Small intestine (tissue), 16 donors: ENCODE results near the gene NONO. TPM values are rescaled to one million over a fixed set of nuclear protein-coding genes. Genes with fewer than 3 reads are reported as not detected.

Experiments
- DNase-seq, 2 donors: peaks; one replicate each; pipeline versions ENCODE4 v3.0.0 to v3.0.0-alpha.2; 2013
- FAIRE-seq: peaks from 2 replicates; lab custom pipeline; 2012; peaks lifted over from hg19 to GRCh38; lab: Jason Lieb, UNC
- H3K27ac ChIP-seq, 3 donors: one replicate each; pipeline ENCODE4 v1.5.1; 2013; ENCODE audit warnings: low read length in 2 of 3, mild to moderate bottlenecking in 2 of 3, control low read depth in 1 of 3, inconsistent platforms in 1 of 3, low read depth in 1 of 3, moderate library complexity in 1 of 3
- H3K27me3 ChIP-seq, 3 donors: one replicate each; pipeline ENCODE4 v1.6.1; 2013; ENCODE audit warnings: low read length in 3 of 3, inconsistent platforms in 1 of 3; ENCODE audit not compliant: control insufficient read depth in 3 of 3, insufficient read depth in 3 of 3
- H3K36me3 ChIP-seq, 3 donors: one replicate each; pipeline ENCODE4 v1.6.1; 2013; ENCODE audit warnings: low read length in 3 of 3, inconsistent platforms in 1 of 3, low read depth in 1 of 3, mild to moderate bottlenecking in 1 of 3, moderate library complexity in 1 of 3; ENCODE audit not compliant: control insufficient read depth in 3 of 3, insufficient read depth in 2 of 3
- H3K4me1 ChIP-seq, 3 donors: one replicate each; pipeline ENCODE4 v1.6.1; 2013; ENCODE audit warnings: low read length in 2 of 3, inconsistent platforms in 1 of 3, low read depth in 1 of 3, mild to moderate bottlenecking in 1 of 3, moderate library complexity in 1 of 3; ENCODE audit not compliant: control insufficient read depth in 3 of 3, insufficient read depth in 2 of 3
- H3K4me3 ChIP-seq, 3 donors: one replicate each; pipeline ENCODE4 v1.5.1; 2013; ENCODE audit warnings: low read length in 3 of 3, control low read depth in 1 of 3, inconsistent platforms in 1 of 3, low read depth in 1 of 3, mild to moderate bottlenecking in 1 of 3, moderate library complexity in 1 of 3
- H3K9me3 ChIP-seq, 2 donors: one replicate each; pipeline ENCODE4 v1.6.1; 2013; ENCODE audit warnings: low read depth in 1 of 2, low read length in 1 of 2; ENCODE audit not compliant: control insufficient read depth in 2 of 2, insufficient read depth in 1 of 2
- WGBS, 3 donors: extraction: QIAGEN DNeasy Blood & Tissue Kit; methylation state at CpG; one replicate each; pipeline ENCODE4 v1.1.7; 2013; 5-methylcytosine and 5-hydroxymethylcytosine counted together
- long read RNA-seq, 10 donors: transcript quantifications; one replicate each; lab custom pipeline, GENCODE V29; 2026
- polyA plus RNA-seq, 4 donors: library from polyadenylated mRNA; stranded (reverse) in 3 of 4; unstranded in 1 of 4; fragments of 200-250 nt in 3 of 4; fragments of 120-200 nt in 1 of 4; gene quantifications; one replicate each; pipeline versions ENCODE4 v1.2.1 to v1.2.3, GENCODE V29; 2013
- donor health status: healthy with polysubstance abuse.
- donor health status: control.
- donor health status: control.
- donor health status: Bipolar disorder and iron deficiency.
- donor health status: healthy.

NONO gene, protein sequence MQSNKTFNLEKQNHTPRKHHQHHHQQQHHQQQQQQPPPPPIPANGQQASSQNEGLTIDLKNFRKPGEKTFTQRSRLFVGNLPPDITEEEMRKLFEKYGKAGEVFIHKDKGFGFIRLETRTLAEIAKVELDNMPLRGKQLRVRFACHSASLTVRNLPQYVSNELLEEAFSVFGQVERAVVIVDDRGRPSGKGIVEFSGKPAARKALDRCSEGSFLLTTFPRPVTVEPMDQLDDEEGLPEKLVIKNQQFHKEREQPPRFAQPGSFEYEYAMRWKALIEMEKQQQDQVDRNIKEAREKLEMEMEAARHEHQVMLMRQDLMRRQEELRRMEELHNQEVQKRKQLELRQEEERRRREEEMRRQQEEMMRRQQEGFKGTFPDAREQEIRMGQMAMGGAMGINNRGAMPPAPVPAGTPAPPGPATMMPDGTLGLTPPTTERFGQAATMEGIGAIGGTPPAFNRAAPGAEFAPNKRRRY
- polyA plus RNA-seq, result 100 to 1,000 TPM in 3 of 4 donors, 10 to 100 TPM in 1; 82.5 to 345 (median 144) TPM
- long read RNA-seq, donor 1, transcript NONO-202 (11 exons, 2,606 nt), result minor isoform, 6 of 251 reads
- long read RNA-seq, donor 1, transcript NONO-201 (12 exons, 2,713 nt), result major isoform, 96 of 251 reads
- long read RNA-seq, donor 1, partial matches to known transcripts, result 144 of 251 reads
- long read RNA-seq, donor 1, other reads (novel, unspliced or antisense), result 0 of 251 reads
- long read RNA-seq, donor 2, transcript NONO-201 (12 exons, 2,713 nt), result major isoform, 22 of 36 reads
- long read RNA-seq, donor 2, partial matches to known transcripts, result 13 of 36 reads
- long read RNA-seq, donor 2, other reads (novel, unspliced or antisense), result 0 of 36 reads
- long read RNA-seq, donor 3, transcript NONO-201 (12 exons, 2,713 nt), result major isoform, 17 of 77 reads
- long read RNA-seq, donor 3, partial matches to known transcripts, result 59 of 77 reads
- long read RNA-seq, donor 3, other reads (novel, unspliced or antisense), result 0 of 77 reads
- long read RNA-seq, donor 4, transcript NONO-201 (12 exons, 2,713 nt), result major isoform, 6 of 7 reads
- long read RNA-seq, donor 4, partial matches to known transcripts, result 0 of 7 reads
- long read RNA-seq, donor 4, other reads (novel, unspliced or antisense), result 0 of 7 reads
- long read RNA-seq, donor 5, partial matches to known transcripts, result 96 of 102 reads
- long read RNA-seq, donor 5, other reads (novel, unspliced or antisense), result 0 of 102 reads
- long read RNA-seq, donor 6, transcript NONO-201 (12 exons, 2,713 nt), result major isoform, 40 of 75 reads
- long read RNA-seq, donor 6, partial matches to known transcripts, result 31 of 75 reads
- long read RNA-seq, donor 6, other reads (novel, unspliced or antisense), result 0 of 75 reads
- long read RNA-seq, donor 7, transcript NONO-201 (12 exons, 2,713 nt), result major isoform, 63 of 88 reads
- long read RNA-seq, donor 7, partial matches to known transcripts, result 21 of 88 reads
- long read RNA-seq, donor 7, other reads (novel, unspliced or antisense), result 0 of 88 reads
- long read RNA-seq, donor 8, partial matches to known transcripts, result 58 of 62 reads
- long read RNA-seq, donor 8, other reads (novel, unspliced or antisense), result 0 of 62 reads
- long read RNA-seq, donor 9, transcript NONO-201 (12 exons, 2,713 nt), result major isoform, 7 of 7 reads
- long read RNA-seq, donor 9, partial matches to known transcripts, result 0 of 7 reads
- long read RNA-seq, donor 9, other reads (novel, unspliced or antisense), result 0 of 7 reads
- long read RNA-seq, donor 10, transcript NONO-201 (12 exons, 2,713 nt), result major isoform, 51 of 124 reads
- long read RNA-seq, donor 10, transcript NONO-202 (11 exons, 2,606 nt), result minor isoform, 6 of 124 reads
- long read RNA-seq, donor 10, partial matches to known transcripts, result 64 of 124 reads
- long read RNA-seq, donor 10, other reads (novel, unspliced or antisense), result 0 of 124 reads

DNA sequence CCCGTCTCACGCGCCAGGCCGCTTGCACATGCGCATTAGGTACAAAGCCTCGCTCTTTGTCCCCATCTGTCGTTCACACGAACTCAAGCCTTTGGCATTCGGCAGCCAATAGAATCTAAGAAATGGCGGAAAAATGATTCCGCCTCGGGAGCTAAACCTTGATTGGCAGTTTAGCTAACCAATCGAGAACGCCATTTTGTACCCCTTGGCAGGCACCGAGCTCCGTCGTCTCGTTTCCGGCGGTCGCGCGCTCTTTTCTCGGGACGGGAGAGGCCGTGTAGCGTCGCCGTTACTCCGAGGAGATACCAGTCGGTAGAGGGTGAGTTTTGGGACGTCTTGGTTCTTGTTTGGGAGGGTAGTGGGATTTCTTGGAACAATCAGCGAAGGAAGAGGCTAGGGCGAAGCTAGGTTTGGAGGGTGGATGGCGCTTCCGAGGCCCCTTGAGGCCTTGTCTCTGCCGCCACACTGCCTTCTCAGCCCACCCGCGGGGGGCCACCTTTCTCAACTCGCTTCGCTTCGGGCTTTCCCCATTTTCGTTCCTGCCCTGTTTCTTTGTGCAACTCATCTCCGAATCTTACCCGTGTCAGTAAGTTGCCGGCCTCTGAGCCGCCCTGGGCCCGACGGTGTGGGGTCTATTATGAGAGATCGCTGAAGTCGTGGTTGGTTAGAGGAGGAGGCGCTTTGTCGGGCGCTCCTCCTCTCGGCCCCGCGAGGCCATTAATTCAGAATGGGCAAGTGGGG lies at the start of gene NONO:
Gene NONO (plus strand): TSS at position 233 of the 741 bp plus-strand sequence. CDS start 7,003 bp downstream, outside the sequence.
- DNase-seq (peak; percentile 96 to 98), FAIRE-seq (no peak)
- H3K27ac ChIP-seq, result peak within 1 kb of the TSS; percentile 57 to 97 (median 95)
- 0 to 32% (median 9%) methylated on average over 44 to 57 of the region's 57 CpGs for WGBS, 3 donors
- H3K27me3 ChIP-seq, result no peaks in the 10 kb centered on the region
- H3K36me3 ChIP-seq, result peaks cover 0 to 6% (median 0%) of the 10 kb centered on the region in 3 donors
- H3K4me1 ChIP-seq, result no peaks in the 10 kb centered on the region
- H3K9me3 ChIP-seq, result no peaks in the 10 kb centered on the region
- H3K4me3 ChIP-seq, result peak within 1 kb of the TSS; percentile 45 to 94 (median 59)

DNA sequence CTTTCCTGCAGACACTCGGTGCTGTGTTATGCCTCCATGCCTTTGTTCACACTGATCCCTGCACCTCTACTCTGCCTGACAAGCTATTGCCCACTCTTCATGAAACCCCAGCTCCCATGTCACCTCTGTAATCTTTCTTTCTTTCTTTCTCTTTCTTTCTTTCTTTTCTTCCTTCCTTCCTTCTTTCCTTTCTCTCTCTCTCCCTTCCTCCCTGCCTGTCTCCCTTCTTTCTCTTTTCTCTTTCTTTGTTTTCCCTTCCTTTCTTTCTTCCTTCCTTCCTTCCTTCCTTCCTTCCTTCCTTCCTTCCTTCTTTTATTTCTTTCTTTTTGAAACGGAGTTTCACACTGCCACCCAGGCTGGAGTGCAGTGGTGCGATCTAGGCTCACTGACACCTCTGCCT lies 48.0 kb upstream of the NONO start:
- Histone ChIP-seq H3K4me3 (no peak overlapping the region), H3K4me1 (no peaks in the 10 kb centered on the region), H3K27ac (no peak overlapping the region), H3K9me3 (no peaks in the 10 kb centered on the region), H3K36me3 (peaks cover 0 to 9% (median 0%) of the 10 kb centered on the region in 3 donors), H3K27me3 (no peaks in the 10 kb centered on the region)
- WGBS, 3 donors, result 75 to 81% (median 76%) methylated on average over 3 of the region's 3 CpGs
- no peak for DNase-seq
- no peak for FAIRE-seq

DNA sequence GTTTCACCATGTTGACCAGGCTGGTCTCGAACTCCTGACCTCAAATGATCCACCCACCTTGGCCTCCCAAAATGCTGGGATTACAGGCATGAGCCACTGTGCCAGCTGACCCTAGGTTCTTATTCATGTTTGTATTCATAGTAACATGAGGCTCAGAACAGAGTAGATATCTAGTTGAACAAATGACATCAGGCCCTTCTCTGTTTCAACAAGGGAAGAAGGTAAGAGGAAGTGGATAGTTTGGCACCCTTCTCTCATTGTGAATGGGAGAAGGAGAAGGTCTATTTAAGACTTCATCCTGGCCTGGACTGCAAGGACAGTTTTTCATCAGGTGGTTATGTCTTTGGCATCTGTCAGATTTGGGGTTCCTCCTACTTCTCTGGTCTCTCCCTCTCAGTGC lies 46.6 kb upstream of the NONO start:
- no peaks in the 10 kb centered on the region for H3K4me1 ChIP-seq
- H3K9me3 ChIP-seq, result no peaks in the 10 kb centered on the region
- no peak for FAIRE-seq
- no peak overlapping the region for H3K27ac ChIP-seq
- peaks cover 0 to 21% (median 3%) of the 10 kb centered on the region in 3 donors for H3K36me3 ChIP-seq
- WGBS, 3 donors, result 78 to 83% methylated on average over 1 of the region's 1 CpG; no CpG with 5 or more reads in 1 of the 3 donors
- no peak overlapping the region for H3K4me3 ChIP-seq
- DNase-seq, result no peak
- H3K27me3 ChIP-seq, result no peaks in the 10 kb centered on the region

DNA sequence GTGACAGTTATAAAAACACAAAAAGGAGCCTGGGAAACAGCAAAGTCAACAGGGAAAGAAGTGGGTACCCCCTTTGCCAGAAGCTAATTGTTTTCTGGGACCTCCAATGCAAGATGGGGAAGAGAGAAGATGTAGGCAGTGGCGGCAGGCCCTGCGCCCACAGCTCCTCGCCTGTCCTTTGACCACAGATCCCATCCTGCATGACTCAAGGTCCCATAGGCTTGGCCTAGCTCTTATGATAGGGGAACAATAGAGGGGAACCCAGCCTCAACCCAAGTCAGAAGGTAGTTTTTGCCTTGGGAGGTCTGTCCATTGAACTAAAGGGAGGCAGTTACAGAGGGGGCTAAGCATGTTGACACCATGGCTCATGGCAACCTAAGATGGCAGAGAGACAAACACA lies 43.7 kb upstream of the NONO start:
- WGBS, 3 donors, result 89 to 94% (median 91%) methylated on average over 3 of the region's 3 CpGs
- FAIRE-seq, result no peak
- no peaks in the 10 kb centered on the region for H3K4me1 ChIP-seq
- no peak overlapping the region for H3K27ac ChIP-seq
- DNase-seq, result no peak
- H3K27me3 ChIP-seq, result no peaks in the 10 kb centered on the region
- H3K36me3 ChIP-seq, result peaks cover 0 to 45% (median 7%) of the 10 kb centered on the region in 3 donors
- no peaks in the 10 kb centered on the region for H3K9me3 ChIP-seq
- H3K4me3 ChIP-seq, result no peak overlapping the region

DNA sequence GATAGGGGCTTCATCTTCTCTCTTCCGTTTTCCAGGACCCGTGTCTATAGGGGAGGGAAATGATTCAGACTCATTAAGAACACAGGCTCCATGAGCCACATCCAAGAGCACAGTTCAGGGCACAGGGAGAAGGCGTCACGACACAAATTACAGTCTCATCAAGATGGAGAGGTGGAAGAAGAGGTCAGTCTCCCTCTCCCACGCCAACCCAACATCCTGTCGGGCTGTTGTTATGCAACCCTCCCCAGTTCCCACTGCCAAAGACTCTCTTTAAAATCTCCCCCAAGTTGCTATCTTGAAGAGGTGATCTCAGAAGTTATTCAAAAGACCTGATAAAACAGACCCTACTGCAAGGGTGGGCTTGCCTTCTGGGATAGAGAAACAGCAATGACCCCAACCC lies 42.1 kb upstream of the NONO start:
- Histone ChIP-seq H3K4me1 (no peaks in the 10 kb centered on the region), H3K4me3 (no peak overlapping the region), H3K27ac (no peak overlapping the region), H3K27me3 (no peaks in the 10 kb centered on the region), H3K9me3 (no peaks in the 10 kb centered on the region), H3K36me3 (peaks cover 0 to 58% (median 7%) of the 10 kb centered on the region in 3 donors)
- no peak for DNase-seq
- FAIRE-seq, result no peak
- WGBS, 3 donors, result 82 to 86% (median 84%) methylated on average over 6 of the region's 6 CpGs

DNA sequence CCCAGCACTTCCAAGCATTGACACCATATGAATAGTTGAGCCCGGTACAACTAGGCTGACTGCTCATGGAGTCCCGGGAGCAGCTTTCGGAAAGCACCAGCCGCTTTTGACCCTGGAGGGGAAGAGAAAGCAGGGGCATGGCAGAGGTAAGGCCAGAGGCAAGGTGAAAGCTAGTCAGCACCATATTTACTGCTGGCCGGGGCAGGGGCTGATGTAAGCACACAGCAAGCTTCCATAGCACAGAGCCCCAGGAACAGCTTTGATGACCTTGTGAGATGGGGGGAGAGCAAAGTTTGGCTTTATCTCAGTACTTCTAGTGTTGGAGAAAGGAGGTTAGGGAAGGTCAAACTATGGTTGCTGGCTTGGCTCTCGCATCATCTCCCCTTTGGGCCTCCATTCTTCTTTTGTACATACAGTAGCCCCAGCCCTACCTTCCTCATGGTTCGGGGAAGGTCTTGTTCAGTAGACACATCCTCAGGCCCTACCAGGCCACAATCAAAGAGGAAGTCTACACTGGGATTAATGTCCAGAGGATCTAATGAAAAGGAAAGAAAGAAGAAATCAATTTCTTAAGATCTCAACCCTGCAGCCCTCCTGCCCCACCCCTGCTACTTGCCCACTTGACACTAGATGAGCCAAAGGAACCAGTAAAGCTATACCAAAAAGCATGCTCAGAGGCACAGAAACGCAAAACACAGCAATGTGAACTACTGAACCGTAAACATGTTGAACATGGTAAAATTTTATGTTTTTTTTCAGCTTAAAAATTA lies 38.9 kb upstream of the NONO start:
- DNase-seq, result no peak
- Histone ChIP-seq H3K4me3 (no peak overlapping the region), H3K27ac (no peak overlapping the region), H3K4me1 (no peaks in the 10 kb centered on the region), H3K36me3 (peaks cover 0 to 80% (median 7%) of the 10 kb centered on the region in 3 donors), H3K27me3 (no peaks in the 10 kb centered on the region), H3K9me3 (no peaks in the 10 kb centered on the region)
- WGBS, 3 donors, result 83 to 96% (median 93%) methylated on average over 9 of the region's 9 CpGs
- FAIRE-seq, result no peak
